ENCODE results near the gene PLP2.

PLP2 gene

GRCh38 chrX:49214996-49215526 is 43.4 kb downstream of the PLP2 start:
- H3K27ac ChIP-seq = no peak overlapping the region
- no peak for TF ChIP-seq CTCF (IDR thresholded peaks at IDR 0.05)
- no peak for TF ChIP-seq ZFX (IDR thresholded peaks at IDR 0.05; ENCODE audit: borderline replicate concordance)

- TF ChIP-seq CTCF (IDR thresholded peaks at IDR 0.05) (no peak), ZFX (IDR thresholded peaks at IDR 0.05; ENCODE audit: borderline replicate concordance) (no peak)
- no peak overlapping the region for H3K27ac ChIP-seq
Measured at GRCh38 chrX:49220100-49220499, 48.4 kb downstream of the PLP2 start.

- TF ChIP-seq CTCF (IDR thresholded peaks at IDR 0.05) (no peak), ZFX (IDR thresholded peaks at IDR 0.05; ENCODE audit: borderline replicate concordance) (no peak)
- H3K27ac ChIP-seq = no peak overlapping the region
Measured at GRCh38 chrX:49221868-49222267, 50.2 kb downstream of the PLP2 start.

All from 22Rv1 (cell line).